ENCODE measurements around the gene PSME3.

PSME3 gene

DNA sequence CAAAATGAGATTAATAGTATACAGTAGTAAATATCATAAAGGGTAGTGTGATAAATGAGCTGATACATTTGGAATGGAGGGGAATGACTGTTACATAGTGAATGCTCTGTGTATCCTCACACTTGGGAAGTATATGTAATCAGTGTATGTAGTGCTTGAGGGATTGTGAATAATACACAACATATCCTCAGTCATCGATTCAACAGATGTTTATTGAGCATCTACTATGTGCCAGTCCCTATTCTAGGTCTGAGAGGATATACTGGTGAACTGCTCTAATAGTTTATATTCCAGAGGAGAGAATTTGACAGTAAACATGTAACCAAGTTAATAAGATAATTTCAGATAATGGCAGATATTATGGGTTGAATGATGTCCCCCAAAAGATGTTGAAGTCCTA is 5.7 kb upstream of the PSME3 start:
- no peak for TF ChIP-seq ZBTB7A (IDR thresholded peaks at IDR 0.05; ENCODE audit: low read depth)
- no peak for TF ChIP-seq REST (IDR thresholded peaks at IDR 0.05; ENCODE audit: low read depth)
- TF ChIP-seq TEAD4 (IDR thresholded peaks at IDR 0.05), result no peak
- no peak for TF ChIP-seq RAD21 (IDR thresholded peaks at IDR 0.05; ENCODE audit: low read depth)
- TF ChIP-seq, protein P1, sequence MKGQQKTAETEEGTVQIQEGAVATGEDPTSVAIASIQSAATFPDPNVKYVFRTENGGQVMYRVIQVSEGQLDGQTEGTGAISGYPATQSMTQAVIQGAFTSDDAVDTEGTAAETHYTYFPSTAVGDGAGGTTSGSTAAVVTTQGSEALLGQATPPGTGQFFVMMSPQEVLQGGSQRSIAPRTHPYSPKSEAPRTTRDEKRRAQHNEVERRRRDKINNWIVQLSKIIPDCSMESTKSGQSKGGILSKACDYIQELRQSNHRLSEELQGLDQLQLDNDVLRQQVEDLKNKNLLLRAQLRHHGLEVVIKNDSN (IDR thresholded peaks at IDR 0.05), result no peak
- no peak for TF ChIP-seq NFIC (IDR thresholded peaks at IDR 0.05)
- no peak for TF ChIP-seq EGR1 (IDR thresholded peaks at IDR 0.05)
- no peak for TF ChIP-seq MAX (IDR thresholded peaks at IDR 0.05)
- no peak for TF ChIP-seq CREB1 (IDR thresholded peaks at IDR 0.05; ENCODE audit: low read depth)
- no peak for TF ChIP-seq CEBPB (IDR thresholded peaks at IDR 0.05)

GRCh38 chr17:42830971-42831370 is 2.2 kb upstream of the PSME3 start:
- TF ChIP-seq FOXM1 (IDR thresholded peaks at IDR 0.05; ENCODE audit: borderline replicate concordance, low read depth) (no peak), CEBPB (IDR thresholded peaks at IDR 0.05) (no peak), ZBTB7A (IDR thresholded peaks at IDR 0.05; ENCODE audit: low read depth) (no peak), EGR1 (IDR thresholded peaks at IDR 0.05) (no peak)

GRCh38 chr17:42832213-42832933 is 824 bp upstream of the PSME3 start:
- TF ChIP-seq EGR1 (IDR thresholded peaks at IDR 0.05) (no peak), TCF12 (IDR thresholded peaks at IDR 0.05; ENCODE audit: low read depth) (no peak), CEBPB (IDR thresholded peaks at IDR 0.05) (no peak), CREB1 (IDR thresholded peaks at IDR 0.05; ENCODE audit: low read depth) (no peak), FOXM1 (IDR thresholded peaks at IDR 0.05; ENCODE audit: borderline replicate concordance, low read depth) (no peak), MAX (IDR thresholded peaks at IDR 0.05) (no peak), REST (IDR thresholded peaks at IDR 0.05; ENCODE audit: low read depth) (no peak), TAF1 (IDR thresholded peaks at IDR 0.05; ENCODE audit: low read depth) (no peak), TEAD4 (IDR thresholded peaks at IDR 0.05) (no peak)
- TF ChIP-seq, protein P1 (IDR thresholded peaks at IDR 0.05), result no peak

- no peak for TF ChIP-seq TAF1 (IDR thresholded peaks at IDR 0.05; ENCODE audit: low read depth)
- no peak for TF ChIP-seq EP300 (IDR thresholded peaks at IDR 0.05; ENCODE audit: borderline replicate concordance)
- TF ChIP-seq NFIC (IDR thresholded peaks at IDR 0.05), result no peak
- no peak for TF ChIP-seq TCF12 (IDR thresholded peaks at IDR 0.05; ENCODE audit: low read depth)
- no peak for TF ChIP-seq MAX (IDR thresholded peaks at IDR 0.05)
- TF ChIP-seq FOXM1 (IDR thresholded peaks at IDR 0.05; ENCODE audit: borderline replicate concordance, low read depth), result no peak
- no peak for TF ChIP-seq REST (IDR thresholded peaks at IDR 0.05; ENCODE audit: low read depth)
- no peak for TF ChIP-seq EGR1 (IDR thresholded peaks at IDR 0.05)
- no peak for TF ChIP-seq CREB1 (IDR thresholded peaks at IDR 0.05; ENCODE audit: low read depth)
- no peak for TF ChIP-seq RAD21 (IDR thresholded peaks at IDR 0.05; ENCODE audit: low read depth)
- TF ChIP-seq ZBTB7A (IDR thresholded peaks at IDR 0.05; ENCODE audit: low read depth), result no peak
Measured at GRCh38 chr17:42833767-42834422, 698 bp downstream of the PSME3 start.
